ENCODE results near the gene INAFM1. TPM values are rescaled to one million over a fixed set of nuclear protein-coding genes. Genes with fewer than 3 reads are reported as not detected.

The INAFM1 gene
- total RNA-seq, 6 experiments from 2014 or later = 12.0 to 16.2 (median 14.0) TPM

- DNase-seq = no peak
- Mint-ChIP-seq H3K27ac (no peak overlapping the region), H3K27me3 (ENCODE audit: insufficient read depth) (peaks cover 4% of the 10 kb centered on the region), H3K9me3 (no peaks in the 10 kb centered on the region; the same call in 1 of the 2 replicates), H3K4me3 (no peak overlapping the region), H3K36me3 (ENCODE audit: low read depth) (0 out of 2 replicates have a peak, but pooled peaks cover 4% of the 10 kb centered on the region), H3K4me1 (ENCODE audit: low read depth) (peaks cover 17% of the 10 kb centered on the region)
- TF ChIP-seq CTCF (IDR thresholded peaks at IDR 0.05) = no peak
Measured at GRCh38 chr19:47313754-47314295, 39.1 kb downstream of the INAFM1 start.

GRCh38 chr19:47315125-47315821, 40.6 kb downstream of the INAFM1 start:
- no peak for TF ChIP-seq CTCF (IDR thresholded peaks at IDR 0.05)
- Mint-ChIP-seq H3K36me3 (ENCODE audit: low read depth) (0 out of 2 replicates have a peak, but pooled peaks cover 4% of the 10 kb centered on the region), H3K27ac (peak overlapping the region; percentile 86), H3K4me3 (peak overlapping the region; percentile 42), H3K4me1 (ENCODE audit: low read depth) (peaks cover 17% of the 10 kb centered on the region), H3K9me3 (no peaks in the 10 kb centered on the region; the same call in 1 of the 2 replicates), H3K27me3 (ENCODE audit: insufficient read depth) (peaks cover 4% of the 10 kb centered on the region)
- peak; percentile 85 for DNase-seq

GRCh38 chr19:47316513-47316912, 41.8 kb downstream of the INAFM1 start:
- no peak for TF ChIP-seq CTCF (IDR thresholded peaks at IDR 0.05)
- Mint-ChIP-seq H3K36me3 (ENCODE audit: low read depth) (0 out of 2 replicates have a peak, but pooled peaks cover 4% of the 10 kb centered on the region), H3K4me1 (ENCODE audit: low read depth) (peaks cover 17% of the 10 kb centered on the region), H3K27me3 (ENCODE audit: insufficient read depth) (peaks cover 4% of the 10 kb centered on the region), H3K4me3 (no peak overlapping the region), H3K27ac (no peak overlapping the region), H3K9me3 (no peaks in the 10 kb centered on the region; the same call in 1 of the 2 replicates)
- no peak for DNase-seq

- Mint-ChIP-seq H3K9me3 (no peaks in the 10 kb centered on the region; the same call in 1 of the 2 replicates), H3K27me3 (ENCODE audit: insufficient read depth) (peaks cover 14% of the 10 kb centered on the region)
Measured at GRCh38 chr19:47319923-47320871, 45.5 kb downstream of the INAFM1 start.

More at GRCh38 chr19:47319923-47320871, 45.5 kb downstream of the INAFM1 start:
- 0 out of 2 replicates have a peak, but pooled peaks cover 1% of the 10 kb centered on the region for H3K36me3 Mint-ChIP-seq (ENCODE audit: low read depth)
- peaks cover 18% of the 10 kb centered on the region for H3K4me1 Mint-ChIP-seq (ENCODE audit: low read depth)
- no peak for DNase-seq
- H3K4me3 Mint-ChIP-seq = no peak overlapping the region
- no peak for TF ChIP-seq CTCF (IDR thresholded peaks at IDR 0.05)
- no peak overlapping the region for H3K27ac Mint-ChIP-seq

Measured in HFFc6 (cell line).